Measurements from ENCODE around the gene TICAM2. TPM values are rescaled to one million over a fixed set of nuclear protein-coding genes. Genes with fewer than 3 reads are reported as not detected.

TICAM2 gene
- total RNA-seq, 2 donors from 2014 or later: 0.67 to 1.1 TPM

- Histone ChIP-seq H3K27me3 (no peaks in the 10 kb centered on the region), H3K4me3 (no peak overlapping the region), H3K36me3 (no peaks in the 10 kb centered on the region), H3K9me3 (no peaks in the 10 kb centered on the region), H3K27ac (no peak overlapping the region), H3K4me1 (no peaks in the 10 kb centered on the region)
- TF ChIP-seq, protein P1, sequence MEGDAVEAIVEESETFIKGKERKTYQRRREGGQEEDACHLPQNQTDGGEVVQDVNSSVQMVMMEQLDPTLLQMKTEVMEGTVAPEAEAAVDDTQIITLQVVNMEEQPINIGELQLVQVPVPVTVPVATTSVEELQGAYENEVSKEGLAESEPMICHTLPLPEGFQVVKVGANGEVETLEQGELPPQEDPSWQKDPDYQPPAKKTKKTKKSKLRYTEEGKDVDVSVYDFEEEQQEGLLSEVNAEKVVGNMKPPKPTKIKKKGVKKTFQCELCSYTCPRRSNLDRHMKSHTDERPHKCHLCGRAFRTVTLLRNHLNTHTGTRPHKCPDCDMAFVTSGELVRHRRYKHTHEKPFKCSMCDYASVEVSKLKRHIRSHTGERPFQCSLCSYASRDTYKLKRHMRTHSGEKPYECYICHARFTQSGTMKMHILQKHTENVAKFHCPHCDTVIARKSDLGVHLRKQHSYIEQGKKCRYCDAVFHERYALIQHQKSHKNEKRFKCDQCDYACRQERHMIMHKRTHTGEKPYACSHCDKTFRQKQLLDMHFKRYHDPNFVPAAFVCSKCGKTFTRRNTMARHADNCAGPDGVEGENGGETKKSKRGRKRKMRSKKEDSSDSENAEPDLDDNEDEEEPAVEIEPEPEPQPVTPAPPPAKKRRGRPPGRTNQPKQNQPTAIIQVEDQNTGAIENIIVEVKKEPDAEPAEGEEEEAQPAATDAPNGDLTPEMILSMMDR (IDR thresholded peaks at IDR 0.05): no peak
- DNase-seq (ENCODE audit: low spot score): no peak
Observed at GRCh38 chr5:115577741-115578140, 24.5 kb downstream of the TICAM2 start.

- H3K36me3 ChIP-seq: no peaks in the 10 kb centered on the region
- H3K9me3 ChIP-seq: no peaks in the 10 kb centered on the region
- TF ChIP-seq, protein P1 (IDR thresholded peaks at IDR 0.05): no peak
- H3K27ac ChIP-seq: no peak overlapping the region
- H3K4me1 ChIP-seq: no peaks in the 10 kb centered on the region
- H3K4me3 ChIP-seq: no peak overlapping the region
- H3K27me3 ChIP-seq: no peaks in the 10 kb centered on the region
- DNase-seq (ENCODE audit: low spot score): no peak
Observed at GRCh38 chr5:115577329-115577728, 24.9 kb downstream of the TICAM2 start.

DNA sequence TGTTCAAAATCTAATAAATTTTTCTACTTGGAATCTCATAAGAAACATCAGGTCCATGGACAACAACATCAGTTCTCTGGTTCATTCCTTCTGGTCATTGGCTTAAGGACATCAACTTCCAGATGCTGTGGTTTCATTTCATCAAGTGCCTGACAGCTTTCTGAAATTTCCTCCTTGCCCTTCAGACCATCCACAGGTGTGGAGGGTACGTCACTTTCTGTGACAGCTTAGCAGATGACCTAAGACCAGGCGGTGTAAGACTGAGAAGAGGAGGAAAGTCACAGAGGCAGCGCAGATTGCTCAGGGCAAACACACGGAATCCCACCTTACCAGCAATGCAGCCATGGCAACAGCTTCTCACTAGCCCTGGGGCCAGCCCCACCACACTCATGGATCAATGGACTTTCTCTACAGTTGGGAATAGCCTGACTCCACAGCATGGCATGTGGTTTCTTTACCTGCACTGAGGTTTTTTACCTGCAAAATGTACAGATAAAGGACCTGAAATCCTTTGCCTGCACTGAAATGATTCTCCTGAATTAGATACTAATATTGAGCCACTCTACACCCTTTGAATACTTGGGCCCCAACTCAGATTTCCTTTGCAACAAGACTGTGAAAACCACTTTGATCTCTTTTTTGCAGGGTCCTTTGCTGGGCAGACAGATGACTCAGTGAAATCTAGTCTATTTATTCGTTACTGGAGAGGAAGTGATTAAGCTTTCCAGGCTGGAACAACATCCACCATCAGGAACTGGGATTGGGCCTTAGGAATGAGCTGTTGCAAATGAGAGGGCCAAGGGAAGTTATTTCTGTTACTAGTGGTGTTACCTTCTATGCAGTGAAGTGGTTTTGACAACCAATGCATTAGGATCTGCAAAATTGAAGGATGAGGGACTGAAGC is 26.9 kb downstream of the TICAM2 start:
- TF ChIP-seq, protein P1 (IDR thresholded peaks at IDR 0.05): no peak
- Histone ChIP-seq H3K4me3 (no peak overlapping the region), H3K27me3 (no peaks in the 10 kb centered on the region), H3K4me1 (peaks cover 0 to 7% of the 10 kb centered on the region in 2 donors), H3K27ac (no peak overlapping the region), H3K36me3 (no peaks in the 10 kb centered on the region), H3K9me3 (no peaks in the 10 kb centered on the region)
- no peak for DNase-seq (ENCODE audit: low spot score)

DNA sequence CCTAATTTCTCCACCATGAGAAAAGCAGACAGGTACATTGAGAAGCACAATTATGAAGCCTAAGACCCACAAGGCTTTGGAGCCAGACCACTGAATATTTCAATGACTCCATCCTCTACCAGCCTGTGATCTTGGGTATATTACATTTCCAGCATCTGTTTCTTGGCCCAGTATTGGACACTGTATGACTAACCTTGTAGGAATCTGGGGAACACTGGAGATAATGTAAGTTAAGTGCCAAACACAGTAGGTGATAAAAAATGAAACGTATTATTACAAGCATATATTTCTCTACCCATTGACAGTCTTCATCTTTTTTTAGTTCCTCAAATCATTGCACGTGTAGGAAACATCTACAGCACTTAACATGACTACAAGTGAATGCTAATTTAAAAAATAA is 29.1 kb downstream of the TICAM2 start:
- DNase-seq (ENCODE audit: low spot score): no peak
- TF ChIP-seq, protein P1 (IDR thresholded peaks at IDR 0.05): no peak
- Histone ChIP-seq H3K36me3 (no peaks in the 10 kb centered on the region), H3K27ac (no peak overlapping the region), H3K27me3 (no peaks in the 10 kb centered on the region), H3K4me3 (no peak overlapping the region), H3K4me1 (peaks cover 0 to 7% of the 10 kb centered on the region in 2 donors), H3K9me3 (no peaks in the 10 kb centered on the region)

GRCh38 chr5:115571441-115571878 is 30.8 kb downstream of the TICAM2 start:
- H3K27ac ChIP-seq: no peak overlapping the region
- DNase-seq (ENCODE audit: low spot score): no peak

More at GRCh38 chr5:115571441-115571878, 30.8 kb downstream of the TICAM2 start:
- no peaks in the 10 kb centered on the region for H3K27me3 ChIP-seq
- H3K36me3 ChIP-seq: no peaks in the 10 kb centered on the region
- no peak overlapping the region for H3K4me3 ChIP-seq
- no peaks in the 10 kb centered on the region for H3K9me3 ChIP-seq
- TF ChIP-seq, protein P1 (IDR thresholded peaks at IDR 0.05): no peak
- peaks cover 0 to 7% of the 10 kb centered on the region in 2 donors for H3K4me1 ChIP-seq

Data from right atrium auricular region (tissue), 2 donors.